Astrocyte of the cerebellum (primary cell): ENCODE data around the gene SLC41A3.

ENCODE experiments used
- DNase-seq: peaks from one replicate; pipeline ENCODE4 v3.0.0-alpha.2; 2011; ENCODE audit warnings: low read depth
- H3K4me3 ChIP-seq: 2 replicates; pipeline ENCODE4 v1.5.1; 2011; ENCODE audit warnings: mild to moderate bottlenecking, low read depth, low read length, moderate library complexity
- CTCF ChIP-seq: IDR thresholded peaks from 2 replicates; pipeline ENCODE4 v1.5.1; 2012; ENCODE audit warnings: low read length, low read depth, moderate library complexity, mild to moderate bottlenecking; ENCODE audit errors: missing control alignments
- in situ Hi-C: cut with HindIII; loops from 2 replicates; pipeline ENCODE4 v1.10.0; 2017; ENCODE audit warnings: low sequenced_read_pairs

Gene SLC41A3

GRCh38 chr3:126103121-126104027 lies 19.4 kb upstream of the SLC41A3 start:
- in situ Hi-C loops = loop anchor here (5.0 kb wide), 1 partner anchor 79 kb away; the partner anchor contains the start of gene ALDH1L1
- no peak overlapping the region for H3K4me3 ChIP-seq
- no peak for TF ChIP-seq CTCF
- DNase-seq = no peak

GRCh38 chr3:126102530-126102951 lies 18.6 kb upstream of the SLC41A3 start:
- DNase-seq = no peak
- in situ Hi-C loops = loop anchor here (5.0 kb wide), 1 partner anchor 80 kb away; the partner anchor contains the start of gene ALDH1L1
- H3K4me3 ChIP-seq = no peak overlapping the region
- no peak for TF ChIP-seq CTCF

- no peak for DNase-seq
- no peak for TF ChIP-seq CTCF
- in situ Hi-C loops = loop anchor here (5.0 kb wide), 1 partner anchor 80 kb away; the partner anchor contains the start of gene ALDH1L1
- no peak overlapping the region for H3K4me3 ChIP-seq
Observed at GRCh38 chr3:126102011-126102410, 18.1 kb upstream of the SLC41A3 start.

- TF ChIP-seq CTCF = no peak
- H3K4me3 ChIP-seq = no peak overlapping the region
- no peak for DNase-seq
- in situ Hi-C loops = loop anchor here (5.0 kb wide), 1 partner anchor 81 kb away; the partner anchor contains the start of gene ALDH1L1
Observed at GRCh38 chr3:126101521-126101982, 17.6 kb upstream of the SLC41A3 start.

- in situ Hi-C loops = loop anchor here (5.0 kb wide), 1 partner anchor 82 kb away; the partner anchor contains the start of gene ALDH1L1
- TF ChIP-seq CTCF = no peak
- no peak overlapping the region for H3K4me3 ChIP-seq
- DNase-seq = peak; percentile 82
Observed at GRCh38 chr3:126100634-126101301, 16.8 kb upstream of the SLC41A3 start.

- DNase-seq = no peak
- no peak overlapping the region for H3K4me3 ChIP-seq
- in situ Hi-C loops = loop anchor here (5.0 kb wide), 1 partner anchor 82 kb away; the partner anchor contains the start of gene ALDH1L1
- no peak for TF ChIP-seq CTCF
Observed at GRCh38 chr3:126100269-126100633, 16.3 kb upstream of the SLC41A3 start.
